K562 (cell line): ENCODE data around the gene PDE11A. TPM values are rescaled to one million over a fixed set of nuclear protein-coding genes. Genes with fewer than 3 reads are reported as not detected.
A peak's percentile ranks its signal among the peaks of the same experiment; 100 is the strongest.

Experiments
- ATAC-seq: fragments of 200-7000 bp; cut with Tn5 transposase; 3 replicates; pipeline ENCODE4 v1.9.1; 2020; ENCODE audit warnings: moderate library complexity
- BruUV-seq: library from RNA; stranded (reverse); fragments of 400-500 nt; replicated peaks from 2 replicates; lab custom pipeline; 2021; lab: Mats Ljungman, UMichigan
- CTCF ChIA-PET: fragments of 300-600 bp; formaldehyde crosslinking; extraction: SDS; loops from one replicate; lab custom pipeline; 2021; ENCODE audit warnings: low intra/inter-chr PET ratio; lab: Yijun Ruan, JAX
- POLR2A ChIA-PET: fragments of 300-600, 350-650 bp; sonication (Branson Sonifier 250); formaldehyde crosslinking; extraction: SDS; loops from one replicate; lab custom pipeline; 2021; ENCODE audit warnings: antibody characterized with exemption, inconsistent platforms; lab: Yijun Ruan, JAX
- DNase-seq, 4 experiments: peaks; one replicate each; pipeline versions ENCODE4 v3.0.0 to v3.0.0-alpha.2; 2011 to 2018; ENCODE audit warnings: low spot score in 3 of 4, mixed read lengths in 3 of 4; ENCODE audit errors: extremely low read depth in 1 of 4
- FAIRE-seq: peaks from 2 replicates; lab custom pipeline; 2011; peaks lifted over from hg19 to GRCh38; lab: Jason Lieb, UNC
- H2AFZ ChIP-seq: 2 replicates; pipeline ENCODE4 v1.6.0; 2011; ENCODE audit warnings: low read depth, low read length, control low read depth, inconsistent platforms
- H3K27ac ChIP-seq: fragments of 200-600 bp; 3 replicates; pipeline ENCODE4 v1.8.0; 2011; ENCODE audit warnings: low read depth, mild to moderate bottlenecking, control low read depth, inconsistent platforms, low read length, moderate library complexity, mixed read lengths; ENCODE audit errors: extremely low read depth
- H3K27me3 ChIP-seq, 2 experiments: fragments of 300-600 bp in 1 of 2; 2 replicates in 1 of 2; 3 replicates in 1 of 2; pipeline versions ENCODE4 v1.6.0 to v1.8.0; 2011; ENCODE audit warnings: inconsistent platforms in 2 of 2, low read length in 2 of 2, mild to moderate bottlenecking in 1 of 2, mixed read lengths in 1 of 2, moderate library complexity in 1 of 2; ENCODE audit not compliant: control insufficient read depth in 2 of 2, insufficient read depth in 2 of 2
- H3K36me3 ChIP-seq: fragments of 300-600 bp; 3 replicates; pipeline ENCODE4 v1.8.0; 2011; ENCODE audit warnings: mild to moderate bottlenecking, low read length, inconsistent platforms; ENCODE audit not compliant: control insufficient read depth, insufficient read depth
- H3K4me1 ChIP-seq, 2 experiments: fragments of 200-600 bp in 1 of 2; replicated peaks in 1 of 2; 2 replicates in 1 of 2; 3 replicates in 1 of 2; pipeline versions ENCODE4 v1.5.1 to v1.8.0; 2011; ENCODE audit warnings: inconsistent platforms in 2 of 2, low read length in 2 of 2, mild to moderate bottlenecking in 1 of 2, mixed read lengths in 1 of 2, moderate library complexity in 1 of 2; ENCODE audit not compliant: control insufficient read depth in 2 of 2, insufficient read depth in 2 of 2
- H3K4me2 ChIP-seq: 2 replicates; pipeline ENCODE4 v1.6.1; 2011; ENCODE audit warnings: low read length, control low read depth, inconsistent platforms, mixed read lengths; ENCODE audit not compliant: insufficient read depth
- H3K4me3 ChIP-seq: fragments of 200-600 bp; sonication (generic), shearing (Covaris generic); 2 replicates; pipeline ENCODE4 v1.5.1; 2016; ENCODE audit warnings: control low read depth, inconsistent platforms
- H3K79me2 ChIP-seq: fragments of 200-600 bp; 3 replicates; pipeline ENCODE4 v1.8.0; 2011; ENCODE audit warnings: low read length, inconsistent platforms; ENCODE audit not compliant: control insufficient read depth, insufficient read depth
- H3K9ac ChIP-seq, 2 experiments: 2 replicates each; pipeline versions ENCODE4 v1.6.0 to v1.6.1; 2011; ENCODE audit warnings: low read depth in 2 of 2, low read length in 2 of 2, control low read depth in 1 of 2, inconsistent platforms in 1 of 2, mild to moderate bottlenecking in 1 of 2, mixed read lengths in 1 of 2; ENCODE audit not compliant: insufficient read depth in 1 of 2
- H3K9me1 ChIP-seq: one replicate; pipeline ENCODE4 v1.6.0; 2011; ENCODE audit warnings: inconsistent platforms, mild to moderate bottlenecking, low read length, moderate library complexity; ENCODE audit not compliant: control insufficient read depth, insufficient read depth
- H3K9me3 ChIP-seq: replicated peaks from 2 replicates; pipeline ENCODE4 v1.5.1; 2011; ENCODE audit warnings: low read depth, low read length, inconsistent platforms; ENCODE audit not compliant: control insufficient read depth, insufficient read depth
- H4K20me1 ChIP-seq: replicated peaks from 2 replicates; pipeline ENCODE4 v1.6.1; 2011; ENCODE audit warnings: low read length, inconsistent platforms, mixed read lengths; ENCODE audit not compliant: control insufficient read depth, insufficient read depth
- MAFG ChIP-seq: fragments of 450-650 bp; conservative IDR thresholded peaks from 2 replicates; pipeline ENCODE4 v1.6.1; 2016; ENCODE audit warnings: missing genetic modification characterization, missing compliant biosample characterization
- MCM3 ChIP-seq: fragments of 450-650 bp; IDR thresholded peaks from 2 replicates; pipeline ENCODE4 v1.6.1; 2016
- NCOR1 ChIP-seq: fragments of 450-650 bp; IDR thresholded peaks from 2 replicates; pipeline ENCODE4 v1.6.1; 2016; ENCODE audit warnings: mild to moderate bottlenecking, moderate library complexity
- NFE2 ChIP-seq: IDR thresholded peaks from 2 replicates; pipeline ENCODE4 v1.6.1; 2014; ENCODE audit warnings: antibody characterized with exemption, low read depth
- WGBS: fragments of 100-300 bp; shearing (Covaris generic); methylation state at CpG from one replicate; pipeline ENCODE4 v1.1.6; 2016; ENCODE audit warnings: low coverage, mixed read lengths; ENCODE audit not compliant: insufficient coverage; ENCODE audit errors: missing lambda C conversion rate; 5-methylcytosine and 5-hydroxymethylcytosine counted together
- in situ Hi-C: fragments of 300-500 bp; cut with MboI; formaldehyde crosslinking; loops from 4 replicates; pipeline ENCODE4 v1.15.0; 2018; ENCODE audit warnings: inconsistent platforms, mixed read lengths
- intact Hi-C: fragments of 100-400 bp; cut with micrococcal nuclease; formaldehyde crosslinking; loops from 2 replicates; pipeline ENCODE4 v1.14.2; 2022
- polyA plus RNA-seq, 8 experiments: library from polyadenylated mRNA; depleted of rRNA in 4 of 8; stranded (reverse) in 5 of 8; unstranded in 3 of 8; fragments of >200 nt; fragmentation: Nextera tagmentation in 2 of 8; fragmentation: Illumina TruSeq in 1 of 8; extraction: Ambion mirVana in 2 of 8; extraction: Trizol in 1 of 8; gene quantifications; 2 replicates each; pipeline versions ENCODE4 v1.2.1 to v1.2.3, GENCODE V29; 2011 to 2014; ENCODE audit warnings: inconsistent platforms in 1 of 8, missing spikeins in 1 of 8
- total RNA-seq, 7 experiments: library from RNA; depleted of rRNA in 6 of 7; stranded (reverse); fragments of >200 nt in 6 of 7; fragmentation: Illumina TruSeq in 2 of 7; extraction: Trizol in 2 of 7; gene quantifications; 2 replicates each; pipeline versions ENCODE4 v1.2.1 to v1.2.3, GENCODE V29; 2011 to 2021; ENCODE audit warnings: low replicate concordance in 1 of 7
- TF ChIP-seq, protein P1 (sequence below): fragments of 450-650 bp; formaldehyde crosslinking; IDR thresholded peaks from 2 replicates; pipeline ENCODE4 v1.4.0; 2022; ENCODE audit warnings: missing genetic modification characterization

Gene PDE11A
- total and polyA plus RNA-seq, 9 of the 15 experiments (the other 6 are each of a cell fraction or from before 2014, with no cell fraction given): 3.2 to 22.1 (median 5.7) TPM

- no peaks in the 10 kb centered on the region for H3K9me3 ChIP-seq
- H2AFZ ChIP-seq: 0 out of 2 replicates have a peak overlapping the region, but pooled peaks have one; percentile 1
- TF ChIP-seq NCOR1: no peak
- TF ChIP-seq MCM3: no peak
- peak; percentile 64 for TF ChIP-seq NFE2
- TF ChIP-seq, protein P1, sequence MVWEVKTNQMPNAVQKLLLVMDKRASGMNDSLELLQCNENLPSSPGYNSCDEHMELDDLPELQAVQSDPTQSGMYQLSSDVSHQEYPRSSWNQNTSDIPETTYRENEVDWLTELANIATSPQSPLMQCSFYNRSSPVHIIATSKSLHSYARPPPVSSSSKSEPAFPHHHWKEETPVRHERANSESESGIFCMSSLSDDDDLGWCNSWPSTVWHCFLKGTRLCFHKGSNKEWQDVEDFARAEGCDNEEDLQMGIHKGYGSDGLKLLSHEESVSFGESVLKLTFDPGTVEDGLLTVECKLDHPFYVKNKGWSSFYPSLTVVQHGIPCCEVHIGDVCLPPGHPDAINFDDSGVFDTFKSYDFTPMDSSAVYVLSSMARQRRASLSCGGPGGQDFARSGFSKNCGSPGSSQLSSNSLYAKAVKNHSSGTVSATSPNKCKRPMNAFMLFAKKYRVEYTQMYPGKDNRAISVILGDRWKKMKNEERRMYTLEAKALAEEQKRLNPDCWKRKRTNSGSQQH (CRISPR knock-in tag): no peak
- TF ChIP-seq MAFG (tag): peak; percentile 60
- in situ Hi-C loops: no loop called here
- intact Hi-C loops: loop anchor here (10.0 kb wide), 1 partner anchor 467 kb away; no protein-coding TSS in a partner anchor
- BruUV-seq: no TSS peak
- no peaks in the 10 kb centered on the region; a peak in 1 of 5 replicates for H3K27me3 ChIP-seq
- H3K27ac ChIP-seq: no peak overlapping the region
- ChIA-PET CTCF (no interaction called here), POLR2A (interaction anchor here (0.5 to 1.1 kb wide), 3 partner anchors 34 to 121 kb away, joined by 3 read pairs; no protein-coding TSS in a partner anchor)
- H3K4me3 ChIP-seq: no peak overlapping the region
- no peak overlapping the region for H3K9ac ChIP-seq
- DNase-seq (no peak), ATAC-seq (no peak), FAIRE-seq (no peak)
- no peaks in the 10 kb centered on the region for H3K79me2 ChIP-seq
- H4K20me1 ChIP-seq: no peaks in the 10 kb centered on the region
- no peaks in the 10 kb centered on the region for H3K9me1 ChIP-seq
- 0% methylated on average over 1 of the region's 1 CpG for WGBS
- H3K36me3 ChIP-seq: no peaks in the 10 kb centered on the region
- no peak overlapping the region for H3K4me2 ChIP-seq
- peaks cover 0 to 3% of the 10 kb centered on the region in 2 experiments; a peak in 3 of 5 replicates for H3K4me1 ChIP-seq
Measured at GRCh38 chr2:177631680-177632079, 440.9 kb downstream of the PDE11A start.
